NCI-H1417 treated with DMSO at 0.1 percent for 48 hours (cell line): ENCODE results near the gene ATP6V0C.
A peak's percentile ranks its signal among the peaks of the same experiment; 100 is the strongest.

Experiments used
- DNase-seq: peaks from one replicate; lab custom pipeline; 2025; lab: John Stamatoyannopoulos, UW

ATP6V0C gene

GRCh38 chr16:2493605-2494004 lies 20.1 kb upstream of the ATP6V0C start:
- DNase-seq = no peak

DNA sequence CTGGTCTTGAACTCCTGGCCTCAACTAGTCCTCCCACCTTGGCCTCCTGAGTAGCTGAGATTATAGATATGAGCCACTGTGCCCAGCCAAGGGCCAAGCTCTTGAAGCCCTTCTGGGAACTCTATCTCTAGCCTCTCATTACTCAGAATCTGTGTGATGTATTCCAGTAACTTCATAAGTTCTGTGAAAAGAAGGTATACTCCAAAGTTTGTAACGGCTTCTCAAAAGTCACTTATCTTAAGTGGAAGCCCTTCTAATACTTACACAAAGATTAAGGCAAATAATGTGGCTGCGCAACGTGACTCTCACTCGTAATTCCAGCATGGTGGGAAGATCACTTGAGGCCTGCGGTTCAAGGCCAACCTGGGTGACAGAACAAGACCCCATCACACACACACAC lies 19.1 kb upstream of the ATP6V0C start:
- no peak for DNase-seq

GRCh38 chr16:2495041-2495440 lies 18.7 kb upstream of the ATP6V0C start:
- no peak for DNase-seq

GRCh38 chr16:2496223-2497115 lies 17.3 kb upstream of the ATP6V0C start:
- DNase-seq = no peak

GRCh38 chr16:2497116-2497630 lies 16.6 kb upstream of the ATP6V0C start:
- no peak for DNase-seq

GRCh38 chr16:2497695-2498484 lies 15.9 kb upstream of the ATP6V0C start:
- DNase-seq = no peak

DNA sequence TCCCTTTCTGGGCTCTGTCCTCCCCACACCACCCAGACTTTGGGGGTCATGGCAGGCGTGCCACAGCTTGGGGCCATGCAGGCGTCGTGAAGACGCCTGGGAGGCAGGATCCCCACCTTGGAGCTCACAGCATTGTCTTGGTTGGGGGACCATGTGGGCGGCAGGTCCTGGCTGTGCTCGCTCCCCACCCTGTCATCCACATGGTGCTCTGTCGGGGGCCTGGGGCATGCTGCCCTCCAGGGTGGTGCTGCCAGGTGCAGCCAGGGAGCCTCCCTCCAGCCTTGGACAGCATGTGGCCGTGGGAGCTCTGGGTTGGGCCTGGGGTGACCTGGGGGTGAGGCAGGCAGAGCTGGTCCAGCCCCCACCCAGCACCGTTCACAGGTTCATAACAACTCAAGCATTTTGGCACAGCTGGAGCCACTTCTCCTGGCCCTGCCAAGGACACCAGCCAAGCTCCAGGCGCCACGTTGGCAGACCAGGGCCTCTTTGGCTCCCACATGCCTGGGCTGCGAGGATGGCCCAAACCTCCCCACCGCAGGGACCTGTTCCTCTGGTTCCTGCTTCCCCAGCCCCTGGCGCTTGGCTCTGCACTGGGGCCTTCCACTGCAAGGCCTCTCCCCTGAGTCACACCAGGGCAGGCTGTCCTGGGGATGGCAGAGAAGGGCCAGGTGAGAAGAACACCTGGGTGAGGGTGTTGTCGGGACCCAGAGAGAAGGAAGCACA lies 15.1 kb upstream of the ATP6V0C start:
- no peak for DNase-seq

- DNase-seq = no peak
These were observed 14.3 kb upstream of the ATP6V0C start for GRCh38 chr16:2499454-2499853.

DNA sequence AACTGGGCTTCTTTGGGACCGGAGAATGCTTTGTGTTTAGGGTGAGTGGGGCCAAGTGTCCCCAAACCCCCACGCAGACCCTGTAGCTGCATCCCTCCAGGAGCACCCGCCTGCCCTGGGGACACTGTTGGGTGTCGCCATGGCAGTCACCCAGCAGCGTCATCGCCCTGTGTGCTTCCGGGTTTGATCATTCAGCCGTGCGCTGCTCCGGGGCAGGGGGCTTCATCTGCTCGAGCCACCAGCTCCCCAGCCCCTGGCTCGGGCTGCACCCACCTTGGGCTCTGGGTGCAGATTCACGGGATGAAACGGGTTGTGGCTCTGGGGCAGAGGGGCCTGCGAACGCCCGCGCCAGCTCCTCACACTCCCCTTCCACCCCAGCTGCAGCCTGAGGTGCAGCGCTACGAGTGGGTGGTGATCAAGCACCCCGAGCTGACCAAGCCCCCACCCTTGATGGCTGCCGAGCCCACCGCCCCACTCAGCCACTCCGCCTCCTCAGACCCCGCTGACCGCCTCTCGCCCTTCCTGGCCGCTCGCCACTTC lies 13.8 kb upstream of the ATP6V0C start:
- DNase-seq = no peak

DNA sequence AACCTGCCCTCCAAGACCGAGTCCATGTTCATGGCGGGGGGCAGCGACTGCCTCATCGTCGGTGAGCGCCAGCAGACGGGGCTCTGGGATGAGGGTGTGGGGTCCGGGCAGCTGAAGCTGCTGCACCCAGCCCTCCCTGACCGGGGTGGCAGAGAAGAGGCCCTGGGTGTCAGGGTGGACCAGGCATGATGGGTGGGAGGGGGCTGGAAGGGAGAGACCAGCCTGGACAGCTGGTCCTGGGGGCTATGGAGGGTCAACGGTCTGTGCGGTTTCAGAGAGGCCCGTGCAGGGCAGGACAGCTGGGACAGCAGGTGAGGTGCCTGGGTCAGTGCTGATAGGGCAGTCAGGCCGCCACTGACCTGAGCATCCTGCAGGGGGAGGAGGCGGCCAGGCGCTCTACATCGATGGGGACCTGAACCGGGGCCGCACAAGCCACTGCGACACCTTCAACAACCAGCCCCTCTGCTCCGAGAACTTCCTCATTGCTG lies 13.3 kb upstream of the ATP6V0C start:
- DNase-seq = no peak

GRCh38 chr16:2500918-2501750 lies 12.6 kb upstream of the ATP6V0C start:
- peak; percentile 15 for DNase-seq

GRCh38 chr16:2501946-2502895 lies 11.5 kb upstream of the ATP6V0C start:
- no peak for DNase-seq

- no peak for DNase-seq
These were observed 8.1 kb upstream of the ATP6V0C start for GRCh38 chr16:2505695-2506094.

- no peak for DNase-seq
These were observed 6.6 kb upstream of the ATP6V0C start for GRCh38 chr16:2507052-2507659.

- no peak for DNase-seq
These were observed 6.1 kb upstream of the ATP6V0C start for GRCh38 chr16:2507665-2508064.

DNA sequence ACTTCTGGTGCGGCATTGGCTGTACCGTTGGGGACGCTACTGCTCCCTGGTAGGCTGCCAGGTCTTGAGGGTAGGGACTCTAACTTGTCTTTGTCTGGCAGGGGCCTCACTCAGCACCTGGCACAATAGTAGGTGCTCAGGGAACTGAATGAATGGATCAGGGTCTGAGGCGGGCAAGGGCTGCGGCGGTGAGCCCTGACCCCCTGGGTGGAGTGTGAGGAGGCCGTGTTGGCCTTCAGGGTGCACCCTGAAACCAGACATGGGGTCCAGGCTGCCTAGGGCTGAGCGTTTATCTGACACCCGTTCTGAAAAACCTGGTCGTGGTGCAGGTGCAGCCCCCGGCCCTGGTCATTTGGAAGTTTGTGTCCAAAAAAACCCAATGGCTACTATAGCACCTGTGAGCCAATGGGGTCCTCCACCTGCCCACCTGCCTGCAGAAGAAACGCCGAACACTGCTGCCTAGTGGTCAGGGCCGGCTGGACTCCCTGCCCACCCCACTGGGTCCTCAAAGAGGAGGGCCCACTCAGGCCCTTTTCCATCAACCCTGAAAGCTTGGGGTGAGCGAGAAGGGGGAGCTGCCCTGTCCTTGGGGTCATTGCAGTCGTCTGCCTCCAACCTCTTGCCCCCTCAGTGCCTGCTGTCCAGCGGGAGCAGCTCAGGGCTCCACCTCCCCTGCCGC lies 4.9 kb upstream of the ATP6V0C start:
- no peak for DNase-seq

DNA sequence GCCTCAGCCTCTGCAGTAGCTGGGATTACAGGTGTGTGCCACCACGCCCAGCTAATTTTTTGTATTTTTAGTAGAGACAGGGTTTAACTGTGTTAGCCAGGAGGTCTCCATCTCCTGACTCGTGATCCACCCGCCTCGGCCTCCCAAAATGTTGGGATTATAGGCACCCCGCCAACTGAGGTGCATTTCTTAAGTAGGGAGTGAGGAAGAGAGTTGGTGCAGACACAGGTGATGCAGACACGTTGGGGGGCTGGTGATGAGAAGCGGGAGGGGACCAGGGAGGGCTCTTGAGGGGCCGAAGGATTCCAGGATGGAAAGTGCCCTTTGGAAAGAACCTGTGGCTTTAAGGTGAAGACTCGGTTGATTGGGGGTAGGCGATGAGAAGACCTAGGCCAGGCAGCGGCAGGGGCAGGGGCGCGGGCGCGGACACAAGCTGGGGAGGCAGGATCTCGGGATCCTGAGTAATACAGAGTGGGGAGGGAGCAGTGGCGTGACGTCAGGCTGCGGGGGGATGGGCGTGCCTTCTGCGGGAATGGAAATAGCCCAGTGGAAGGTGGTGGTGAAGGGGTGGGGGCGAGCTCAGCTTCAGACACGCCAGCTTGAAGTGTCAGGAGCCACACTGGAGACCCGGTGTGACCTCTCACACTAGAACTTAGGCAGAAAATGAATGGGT lies 2.5 kb upstream of the ATP6V0C start:
- no peak for DNase-seq
